Colonic mucosa (tissue), 4 donors: Measurements from ENCODE around the gene CACFD1. TPM values are rescaled to one million over a fixed set of nuclear protein-coding genes. Genes with fewer than 3 reads are reported as not detected.

Experiments used
- DNase-seq: peaks from one replicate; pipeline ENCODE4 v3.0.0-alpha.2; 2020
- H3K27ac ChIP-seq: fragments of 200-600 bp; one replicate; pipeline ENCODE4 v1.8.0; 2021
- H3K27me3 ChIP-seq: fragments of 200-600 bp; one replicate; pipeline ENCODE4 v1.8.0; 2021
- H3K36me3 ChIP-seq: fragments of 200-600 bp; one replicate; pipeline ENCODE4 v1.8.0; 2021
- H3K4me1 ChIP-seq: fragments of 200-600 bp; one replicate; pipeline ENCODE4 v1.8.0; 2021; ENCODE audit warnings: mild to moderate bottlenecking
- H3K4me3 ChIP-seq: fragments of 200-600 bp; one replicate; pipeline ENCODE4 v1.8.0; 2021
- H3K9ac ChIP-seq, 2 donors: one replicate each; pipeline ENCODE4 v1.7.0; 2013; ENCODE audit warnings: control low read depth in 2 of 2, low read depth in 2 of 2, low read length in 2 of 2
- H3K9me3 ChIP-seq: fragments of 200-600 bp; one replicate; pipeline ENCODE4 v1.8.0; 2021
- intact Hi-C: fragments of 100-400 bp; cut with DNase I; formaldehyde crosslinking; loops from one replicate; pipeline ENCODE4 v1.14.1; 2022
- total RNA-seq, 2 donors: library from RNA; stranded (reverse); fragmentation: NEBNext Ultra II Directional in 1 of 2; extraction: Animal tissue kit (Norgen Biotek cat#: 25700) in 1 of 2; gene quantifications; one replicate each; pipeline ENCODE4 v1.2.1, GENCODE V29; 2021
- TF ChIP-seq, protein P1 (sequence below): fragments of 200-600 bp; IDR thresholded peaks from one replicate; pipeline ENCODE4 v1.8.0; 2022; ENCODE audit warnings: antibody characterized with exemption, mild to moderate bottlenecking
- donor health status: healthy.
- donor health status: DM: no; HTN: no; CAD: no.
- donor health status: DM: no; HTN: no; CAD: no.

Gene CACFD1
- total RNA-seq, 2 donors from 2014 or later, result 56.8 to 60.7 TPM

GRCh38 chr9:133441571-133441970, 18.2 kb upstream of the CACFD1 start:
- Histone ChIP-seq H3K36me3 (no peaks in the 10 kb centered on the region), H3K27ac (no peak overlapping the region), H3K4me3 (no peak overlapping the region), H3K27me3 (no peaks in the 10 kb centered on the region), H3K9ac (no peak overlapping the region), H3K9me3 (no peaks in the 10 kb centered on the region), H3K4me1 (no peaks in the 10 kb centered on the region)
- TF ChIP-seq, protein P1, sequence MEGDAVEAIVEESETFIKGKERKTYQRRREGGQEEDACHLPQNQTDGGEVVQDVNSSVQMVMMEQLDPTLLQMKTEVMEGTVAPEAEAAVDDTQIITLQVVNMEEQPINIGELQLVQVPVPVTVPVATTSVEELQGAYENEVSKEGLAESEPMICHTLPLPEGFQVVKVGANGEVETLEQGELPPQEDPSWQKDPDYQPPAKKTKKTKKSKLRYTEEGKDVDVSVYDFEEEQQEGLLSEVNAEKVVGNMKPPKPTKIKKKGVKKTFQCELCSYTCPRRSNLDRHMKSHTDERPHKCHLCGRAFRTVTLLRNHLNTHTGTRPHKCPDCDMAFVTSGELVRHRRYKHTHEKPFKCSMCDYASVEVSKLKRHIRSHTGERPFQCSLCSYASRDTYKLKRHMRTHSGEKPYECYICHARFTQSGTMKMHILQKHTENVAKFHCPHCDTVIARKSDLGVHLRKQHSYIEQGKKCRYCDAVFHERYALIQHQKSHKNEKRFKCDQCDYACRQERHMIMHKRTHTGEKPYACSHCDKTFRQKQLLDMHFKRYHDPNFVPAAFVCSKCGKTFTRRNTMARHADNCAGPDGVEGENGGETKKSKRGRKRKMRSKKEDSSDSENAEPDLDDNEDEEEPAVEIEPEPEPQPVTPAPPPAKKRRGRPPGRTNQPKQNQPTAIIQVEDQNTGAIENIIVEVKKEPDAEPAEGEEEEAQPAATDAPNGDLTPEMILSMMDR, result no peak
- intact Hi-C loops, result no loop called here
- no peak for DNase-seq

DNA sequence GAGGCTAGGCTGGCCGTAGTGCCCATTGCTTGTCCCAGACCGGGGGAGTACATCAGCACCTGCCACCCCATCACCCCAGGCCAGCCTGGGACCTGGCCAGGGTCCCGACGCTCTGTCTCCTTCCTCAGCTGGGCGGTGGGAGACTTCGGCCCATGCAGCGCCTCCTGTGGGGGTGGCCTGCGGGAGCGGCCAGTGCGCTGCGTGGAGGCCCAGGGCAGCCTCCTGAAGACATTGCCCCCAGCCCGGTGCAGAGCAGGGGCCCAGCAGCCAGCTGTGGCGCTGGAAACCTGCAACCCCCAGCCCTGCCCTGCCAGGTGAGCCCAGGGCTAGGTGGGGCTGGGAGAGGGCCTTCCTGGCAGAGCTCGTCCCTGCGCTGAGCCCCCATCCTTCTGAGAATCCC, 16.5 kb upstream of the CACFD1 start:
- intact Hi-C loops, result no loop called here
- Histone ChIP-seq H3K27me3 (no peaks in the 10 kb centered on the region), H3K9ac (no peak overlapping the region)

DNA sequence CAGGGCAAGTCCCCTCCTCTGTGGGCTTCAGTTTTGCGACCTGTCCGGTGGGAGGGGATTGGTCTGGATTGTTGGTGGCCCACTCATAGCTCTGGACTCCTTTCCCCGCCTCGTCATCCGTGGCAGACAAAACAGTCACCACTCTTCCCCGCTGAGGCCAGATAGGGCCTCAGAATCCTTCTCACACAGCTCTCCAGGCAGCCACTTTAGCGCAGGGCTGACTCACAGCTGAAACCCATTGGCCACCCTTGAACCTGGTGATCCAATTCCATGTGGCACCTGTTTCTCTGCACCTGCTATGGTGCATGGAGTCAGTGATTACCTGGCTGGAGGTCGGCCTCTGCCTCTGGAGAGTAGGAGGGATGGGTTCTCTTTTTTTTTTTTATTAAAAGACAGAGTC, 15.8 kb upstream of the CACFD1 start:
- no peak for DNase-seq
- intact Hi-C loops, result no loop called here

More for the DNA sequence above, 16.5 kb upstream of the CACFD1 start:
- H3K36me3 ChIP-seq, result no peaks in the 10 kb centered on the region
- H3K4me1 ChIP-seq, result no peaks in the 10 kb centered on the region
- DNase-seq, result no peak
- no peak overlapping the region for H3K4me3 ChIP-seq
- H3K9me3 ChIP-seq, result no peaks in the 10 kb centered on the region
- no peak overlapping the region for H3K27ac ChIP-seq
- TF ChIP-seq, protein P1, result no peak

GRCh38 chr9:133445293-133445969, 14.3 kb upstream of the CACFD1 start:
- H3K9ac ChIP-seq, result no peak overlapping the region
- TF ChIP-seq, protein P1, result no peak
- no peak overlapping the region for H3K27ac ChIP-seq
- H3K27me3 ChIP-seq, result no peaks in the 10 kb centered on the region
- intact Hi-C loops, result no loop called here
- H3K9me3 ChIP-seq, result no peaks in the 10 kb centered on the region
- H3K36me3 ChIP-seq, result no peaks in the 10 kb centered on the region
- H3K4me1 ChIP-seq, result no peaks in the 10 kb centered on the region
- DNase-seq, result no peak
- no peak overlapping the region for H3K4me3 ChIP-seq

More for the DNA sequence above, 15.8 kb upstream of the CACFD1 start:
- no peaks in the 10 kb centered on the region for H3K4me1 ChIP-seq
- H3K4me3 ChIP-seq, result no peak overlapping the region
- H3K9ac ChIP-seq, result no peak overlapping the region
- H3K36me3 ChIP-seq, result no peaks in the 10 kb centered on the region
- no peaks in the 10 kb centered on the region for H3K27me3 ChIP-seq
- no peak overlapping the region for H3K27ac ChIP-seq
- TF ChIP-seq, protein P1, result no peak
- H3K9me3 ChIP-seq, result no peaks in the 10 kb centered on the region

DNA sequence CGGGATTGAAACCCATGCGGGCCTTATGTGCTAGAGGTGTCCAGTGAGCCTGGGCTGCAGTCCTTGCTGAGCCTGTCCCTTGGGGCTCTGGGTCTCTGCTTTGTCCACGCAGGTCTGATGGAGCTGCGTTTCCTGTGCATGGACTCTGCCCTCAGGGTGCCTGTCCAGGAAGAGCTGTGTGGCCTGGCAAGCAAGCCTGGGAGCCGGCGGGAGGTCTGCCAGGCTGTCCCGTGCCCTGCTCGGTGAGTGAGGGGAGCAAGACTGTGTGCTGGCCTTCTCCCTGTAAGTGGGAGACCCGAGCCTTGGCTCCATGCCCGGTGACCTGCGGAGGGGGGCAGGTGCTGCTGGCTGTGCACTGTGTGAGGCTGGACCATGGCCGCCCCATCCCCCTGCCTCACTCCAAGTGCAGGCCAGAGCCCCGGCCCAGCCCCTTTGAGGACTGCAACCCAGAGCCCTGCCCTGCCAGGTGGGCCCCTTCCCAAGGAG, 11.2 kb upstream of the CACFD1 start:
- Histone ChIP-seq H3K9ac (no peak overlapping the region), H3K27me3 (no peaks in the 10 kb centered on the region), H3K27ac (no peak overlapping the region), H3K36me3 (no peaks in the 10 kb centered on the region), H3K4me3 (no peak overlapping the region), H3K4me1 (no peaks in the 10 kb centered on the region), H3K9me3 (no peaks in the 10 kb centered on the region)
- TF ChIP-seq, protein P1, result no peak
- DNase-seq, result no peak
- intact Hi-C loops, result no loop called here
